Activated CD8-positive, alpha-beta memory T cell treated with anti-CD3 and anti-CD28 coated beads, Interleukin-2, amount 10 ng/mL, durations not matched to agents 7 days and 5 days (primary cell): ENCODE results near the gene MBNL2. TPM values are rescaled to one million over a fixed set of nuclear protein-coding genes. Genes with fewer than 3 reads are reported as not detected.

Experiments
- ATAC-seq: fragments of 150-1000 bp; cut with Tn5 transposase; one replicate; pipeline ENCODE4 v1.10.0; 2021; ENCODE audit warnings: moderate library complexity
- CTCF ChIA-PET: fragments of 350-600 bp; sonication (Branson Sonifier 250); formaldehyde crosslinking; loops from one replicate; lab custom pipeline; 2021; ENCODE audit warnings: antibody characterized with exemption; lab: Charles Lee
- DNase-seq: peaks from one replicate; pipeline ENCODE4 v3.0.0-alpha.2; 2020
- H3K27ac Mint-ChIP-seq: one replicate; pipeline ENCODE4 v1.8.0; 2021; ENCODE audit warnings: mild to moderate bottlenecking, mixed read lengths
- H3K27me3 Mint-ChIP-seq: one replicate; pipeline ENCODE4 v1.8.0; 2021; ENCODE audit warnings: mixed read lengths
- H3K36me3 Mint-ChIP-seq: one replicate; pipeline ENCODE4 v1.8.0; 2021; ENCODE audit warnings: mild to moderate bottlenecking, mixed read lengths
- H3K4me1 Mint-ChIP-seq: one replicate; pipeline ENCODE4 v1.8.0; 2021; ENCODE audit warnings: mixed read lengths
- H3K4me3 Mint-ChIP-seq: one replicate; pipeline ENCODE4 v1.8.0; 2021; ENCODE audit warnings: mild to moderate bottlenecking, moderate library complexity, mixed read lengths
- H3K9me3 Mint-ChIP-seq: one replicate; pipeline ENCODE4 v1.8.0; 2022; ENCODE audit warnings: low read depth, mixed read lengths
- total RNA-seq, 2 experiments: library from RNA; stranded (reverse); gene quantifications; one replicate each; pipeline ENCODE4 v1.2.3, GENCODE V29; 2021

Gene MBNL2
- total RNA-seq, 2 experiments from 2014 or later, result 9.7 to 13.4 TPM

- no peak overlapping the region for H3K4me3 Mint-ChIP-seq
- no peaks in the 10 kb centered on the region for H3K9me3 Mint-ChIP-seq
- H3K27me3 Mint-ChIP-seq, result no peaks in the 10 kb centered on the region
- peaks cover 7% of the 10 kb centered on the region for H3K4me1 Mint-ChIP-seq
- CTCF ChIA-PET, result no interaction called here
- H3K27ac Mint-ChIP-seq, result no peak overlapping the region
- DNase-seq (no peak), ATAC-seq (no peak)
- H3K36me3 Mint-ChIP-seq, result peaks cover 2% of the 10 kb centered on the region
These were observed 89.8 kb downstream of the MBNL2 start for GRCh38 chr13:97311956-97312355.

GRCh38 chr13:97313551-97314260 is 91.6 kb downstream of the MBNL2 start:
- DNase-seq (no peak), ATAC-seq (no peak)
- CTCF ChIA-PET, result no interaction called here
- peaks cover 2% of the 10 kb centered on the region for H3K36me3 Mint-ChIP-seq
- H3K27ac Mint-ChIP-seq, result no peak overlapping the region
- no peak overlapping the region for H3K4me3 Mint-ChIP-seq
- no peaks in the 10 kb centered on the region for H3K27me3 Mint-ChIP-seq
- H3K4me1 Mint-ChIP-seq, result peaks cover 7% of the 10 kb centered on the region
- H3K9me3 Mint-ChIP-seq, result no peaks in the 10 kb centered on the region

- no peaks in the 10 kb centered on the region for H3K27me3 Mint-ChIP-seq
- no peak overlapping the region for H3K27ac Mint-ChIP-seq
- CTCF ChIA-PET, result no interaction called here
- no peak overlapping the region for H3K4me3 Mint-ChIP-seq
- DNase-seq, result no peak
- no peaks in the 10 kb centered on the region for H3K9me3 Mint-ChIP-seq
- H3K4me1 Mint-ChIP-seq, result peaks cover 7% of the 10 kb centered on the region
- H3K36me3 Mint-ChIP-seq, result no peaks in the 10 kb centered on the region
- no peak for ATAC-seq
These were observed 94.3 kb downstream of the MBNL2 start for GRCh38 chr13:97316390-97316789.

GRCh38 chr13:97317933-97318332 is 95.8 kb downstream of the MBNL2 start:
- H3K9me3 Mint-ChIP-seq, result no peaks in the 10 kb centered on the region
- H3K4me3 Mint-ChIP-seq, result no peak overlapping the region
- H3K27ac Mint-ChIP-seq, result no peak overlapping the region
- H3K4me1 Mint-ChIP-seq, result peaks cover 6% of the 10 kb centered on the region
- no peaks in the 10 kb centered on the region for H3K36me3 Mint-ChIP-seq
- no peaks in the 10 kb centered on the region for H3K27me3 Mint-ChIP-seq
- DNase-seq (no peak), ATAC-seq (no peak)
- CTCF ChIA-PET, result no interaction called here

- no peaks in the 10 kb centered on the region for H3K9me3 Mint-ChIP-seq
- CTCF ChIA-PET, result no interaction called here
- no peak overlapping the region for H3K4me3 Mint-ChIP-seq
- peaks cover 6% of the 10 kb centered on the region for H3K4me1 Mint-ChIP-seq
- H3K36me3 Mint-ChIP-seq, result no peaks in the 10 kb centered on the region
- H3K27me3 Mint-ChIP-seq, result no peaks in the 10 kb centered on the region
- ATAC-seq (no peak), DNase-seq (no peak)
- H3K27ac Mint-ChIP-seq, result no peak overlapping the region
These were observed 96.4 kb downstream of the MBNL2 start for GRCh38 chr13:97318532-97318931.

GRCh38 chr13:97319113-97319720 is 97.1 kb downstream of the MBNL2 start:
- ATAC-seq (no peak), DNase-seq (no peak)
- H3K27ac Mint-ChIP-seq, result no peak overlapping the region
- H3K4me1 Mint-ChIP-seq, result peaks cover 6% of the 10 kb centered on the region
- no peaks in the 10 kb centered on the region for H3K27me3 Mint-ChIP-seq
- H3K36me3 Mint-ChIP-seq, result no peaks in the 10 kb centered on the region
- H3K9me3 Mint-ChIP-seq, result no peaks in the 10 kb centered on the region
- no peak overlapping the region for H3K4me3 Mint-ChIP-seq
- CTCF ChIA-PET, result no interaction called here

GRCh38 chr13:97321101-97321500 is 99.0 kb downstream of the MBNL2 start:
- ATAC-seq (no peak), DNase-seq (no peak)
- CTCF ChIA-PET, result no interaction called here
- Mint-ChIP-seq H3K27me3 (no peaks in the 10 kb centered on the region), H3K36me3 (no peaks in the 10 kb centered on the region), H3K9me3 (no peaks in the 10 kb centered on the region), H3K4me1 (no peaks in the 10 kb centered on the region), H3K27ac (no peak overlapping the region), H3K4me3 (no peak overlapping the region)

- Mint-ChIP-seq H3K9me3 (no peaks in the 10 kb centered on the region), H3K4me3 (no peak overlapping the region), H3K36me3 (no peaks in the 10 kb centered on the region), H3K27ac (no peak overlapping the region), H3K27me3 (no peaks in the 10 kb centered on the region), H3K4me1 (no peaks in the 10 kb centered on the region)
- no peak for DNase-seq
- CTCF ChIA-PET, result no interaction called here
- ATAC-seq, result no peak
These were observed 99.6 kb downstream of the MBNL2 start for GRCh38 chr13:97321616-97322321.

GRCh38 chr13:97322740-97323342 is 100.7 kb downstream of the MBNL2 start:
- H3K27ac Mint-ChIP-seq, result no peak overlapping the region
- DNase-seq (no peak), ATAC-seq (no peak)
- no peaks in the 10 kb centered on the region for H3K9me3 Mint-ChIP-seq
- H3K27me3 Mint-ChIP-seq, result no peaks in the 10 kb centered on the region
- H3K4me1 Mint-ChIP-seq, result no peaks in the 10 kb centered on the region
- CTCF ChIA-PET, result no interaction called here
- no peak overlapping the region for H3K4me3 Mint-ChIP-seq
- no peaks in the 10 kb centered on the region for H3K36me3 Mint-ChIP-seq

GRCh38 chr13:97324115-97324514 is 102.0 kb downstream of the MBNL2 start:
- Mint-ChIP-seq H3K36me3 (no peaks in the 10 kb centered on the region), H3K4me3 (no peak overlapping the region), H3K27me3 (no peaks in the 10 kb centered on the region), H3K27ac (no peak overlapping the region), H3K9me3 (no peaks in the 10 kb centered on the region), H3K4me1 (no peaks in the 10 kb centered on the region)
- ATAC-seq (no peak), DNase-seq (no peak)
- CTCF ChIA-PET, result no interaction called here

GRCh38 chr13:97325738-97326137 is 103.6 kb downstream of the MBNL2 start:
- Mint-ChIP-seq H3K9me3 (no peaks in the 10 kb centered on the region), H3K27me3 (no peaks in the 10 kb centered on the region), H3K36me3 (peaks cover 3% of the 10 kb centered on the region), H3K4me1 (no peaks in the 10 kb centered on the region), H3K27ac (no peak overlapping the region), H3K4me3 (no peak overlapping the region)
- CTCF ChIA-PET, result interaction anchor here (1.2 kb wide), 1 partner anchor 34 kb away, joined by 3 read pairs; no protein-coding TSS in a partner anchor
- ATAC-seq, result no peak
- DNase-seq, result no peak

GRCh38 chr13:97327086-97327485 is 105.0 kb downstream of the MBNL2 start:
- ATAC-seq (no peak), DNase-seq (no peak)
- Mint-ChIP-seq H3K27ac (no peak overlapping the region), H3K27me3 (no peaks in the 10 kb centered on the region), H3K4me3 (no peak overlapping the region), H3K4me1 (no peaks in the 10 kb centered on the region), H3K9me3 (no peaks in the 10 kb centered on the region), H3K36me3 (peaks cover 3% of the 10 kb centered on the region)
- CTCF ChIA-PET, result interaction anchor here (1.2 kb wide), 1 partner anchor 33 kb away, joined by 3 read pairs; no protein-coding TSS in a partner anchor

- Mint-ChIP-seq H3K27me3 (no peaks in the 10 kb centered on the region), H3K36me3 (peaks cover 3% of the 10 kb centered on the region), H3K27ac (no peak overlapping the region), H3K4me3 (no peak overlapping the region), H3K9me3 (no peaks in the 10 kb centered on the region), H3K4me1 (no peaks in the 10 kb centered on the region)
- CTCF ChIA-PET, result no interaction called here
- DNase-seq, result no peak
- ATAC-seq, result no peak
These were observed 105.5 kb downstream of the MBNL2 start for GRCh38 chr13:97327506-97328221.
